SK-N-MC (cell line): ENCODE data around the gene TRIP4.
"Not testable (repeated sequence)": the region's sequence is repeated elsewhere in the genome, so short reads cannot be mapped to it uniquely, and the experiment has no call there.

ENCODE experiments used
- DNase-seq: peaks from one replicate; pipeline ENCODE4 v3.0.0-alpha.2; 2011; ENCODE audit warnings: low read depth, low spot score
- H3K27ac ChIP-seq: fragments of 200-600 bp; sonication (generic); 2 replicates; pipeline ENCODE4 v1.5.1; 2016; ENCODE audit warnings: mixed run types
- H3K36me3 ChIP-seq: fragments of 200-600 bp; sonication (generic); 2 replicates; pipeline ENCODE4 v1.6.1; 2017; ENCODE audit warnings: antibody characterized with exemption, low read length, mixed read lengths; ENCODE audit not compliant: insufficient read depth
- H3K4me3 ChIP-seq: fragments of 200-600 bp; sonication (generic); 2 replicates; pipeline ENCODE4 v1.5.1; 2016
- H3K9ac ChIP-seq: fragments of 200-600 bp; sonication (generic); 2 replicates; pipeline ENCODE4 v1.8.0; 2017; ENCODE audit warnings: mixed run types, mixed read lengths; ENCODE audit not compliant: insufficient read length
- H3K9me3 ChIP-seq: fragments of 200-600 bp; sonication (generic); 2 replicates; pipeline ENCODE4 v1.6.1; 2017; ENCODE audit warnings: low read depth, mild to moderate bottlenecking, antibody characterized with exemption, low read length, moderate library complexity, mixed read lengths
- EZH2 ChIP-seq: fragments of 200-600 bp; sonication (generic); IDR thresholded peaks from one replicate; pipeline ENCODE4 v1.6.1; 2017; ENCODE audit warnings: antibody characterized with exemption
- FOXP2 ChIP-seq: optimal IDR thresholded peaks from 2 replicates; pipeline ENCODE3; 2011; ENCODE audit warnings: mild to moderate bottlenecking, moderate library complexity; ENCODE audit not compliant: insufficient read depth; ENCODE audit errors: extremely low read length, control extremely low read depth
- POLR2AphosphoS5 ChIP-seq: IDR thresholded peaks from 2 replicates; pipeline ENCODE4 v1.6.1; 2012; ENCODE audit warnings: mild to moderate bottlenecking, low read depth, low read length, borderline replicate concordance

The TRIP4 gene

DNA sequence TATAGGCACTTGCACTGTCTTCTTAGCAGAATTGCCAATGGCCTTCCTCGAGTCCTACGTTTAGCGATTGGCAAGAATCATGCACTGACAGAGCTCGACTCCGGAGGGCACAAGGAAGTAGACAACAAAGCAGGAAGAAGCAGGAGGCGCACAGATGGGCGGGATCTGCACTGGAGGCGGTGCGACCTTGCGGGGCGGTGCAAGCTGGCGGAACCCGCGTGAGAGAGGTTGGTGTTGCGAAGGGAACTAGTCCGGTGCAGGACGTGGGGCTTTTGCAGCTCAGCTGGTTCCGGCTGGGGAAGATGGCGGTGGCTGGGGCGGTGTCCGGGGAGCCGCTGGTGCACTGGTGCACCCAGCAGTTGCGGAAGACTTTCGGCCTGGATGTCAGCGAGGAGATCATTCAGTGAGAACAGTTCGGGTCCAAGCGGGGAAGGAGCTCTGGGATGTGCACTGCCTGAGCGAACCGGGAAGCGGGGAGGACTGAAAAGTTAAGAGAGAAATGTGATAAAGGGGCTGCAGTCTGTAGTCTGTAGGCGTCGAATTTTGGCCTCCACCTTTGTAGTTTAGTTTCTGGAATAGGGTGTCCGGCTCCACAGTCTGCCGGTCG lies at the start of gene TRIP4:
Gene TRIP4 (plus strand): TSS at position 275 of the 607 bp plus-strand sequence. CDS start 28 bp downstream, at position 303.
- peak within 1 kb of the TSS; percentile 64 for H3K9ac ChIP-seq
- no peaks in the 10 kb centered on the region for H3K36me3 ChIP-seq
- H3K9me3 ChIP-seq, result no peaks in the 10 kb centered on the region
- peak; percentile 76 for DNase-seq
- TF ChIP-seq FOXP2, result no peak
- no peak for TF ChIP-seq EZH2
- TF ChIP-seq POLR2AphosphoS5, result peak; percentile 86
- peak within 1 kb of the TSS; percentile 88 for H3K4me3 ChIP-seq
- peak within 1 kb of the TSS; percentile 58; the same call in 1 of the 2 replicates for H3K27ac ChIP-seq

DNA sequence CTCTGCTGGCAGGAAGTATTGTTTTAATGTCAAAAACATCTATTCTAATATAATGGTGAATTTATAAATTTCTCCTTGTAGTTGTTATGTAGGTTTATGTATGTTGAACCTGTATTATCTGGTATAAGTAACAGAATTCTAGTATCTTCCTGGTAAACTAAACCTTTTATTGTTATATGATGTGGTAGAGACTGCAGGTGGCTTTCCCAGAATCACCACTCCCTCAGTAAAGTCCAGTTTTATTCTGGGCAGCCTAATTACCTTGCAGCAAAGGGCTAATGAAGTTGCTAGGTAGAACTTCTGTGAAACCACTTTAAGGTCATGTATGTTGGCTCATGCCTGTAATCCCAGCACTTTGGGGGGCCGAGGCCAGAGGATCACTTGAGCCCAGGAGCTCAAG lies 47.3 kb upstream of the TRIP4 start:
- Histone ChIP-seq H3K4me3 (no peak overlapping the region), H3K9me3 (no peaks in the 10 kb centered on the region), H3K9ac (no peak overlapping the region), H3K36me3 (peaks cover 7% of the 10 kb centered on the region), H3K27ac (no peak overlapping the region)
- DNase-seq, result no peak
- TF ChIP-seq POLR2AphosphoS5, result no peak
- TF ChIP-seq FOXP2, result no peak
- no peak for TF ChIP-seq EZH2

DNA sequence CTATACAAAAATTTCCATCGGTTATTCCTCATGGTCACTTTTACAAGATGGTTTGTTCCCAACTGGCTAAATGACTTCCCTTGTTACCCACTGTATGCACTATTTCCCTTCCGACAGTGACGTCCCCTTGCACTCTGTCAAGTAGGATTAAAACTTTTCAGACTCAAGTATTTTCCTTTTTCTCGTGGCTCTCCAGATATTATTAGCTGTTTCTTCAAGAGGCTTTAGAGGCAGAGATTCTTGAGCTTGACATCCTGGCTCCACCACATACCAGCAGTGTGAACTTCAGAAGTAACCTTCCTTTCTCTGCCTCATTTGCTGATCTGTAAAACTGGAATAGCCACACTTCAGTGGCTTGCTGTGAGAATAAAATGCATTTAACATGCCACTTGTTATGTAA lies 45.7 kb upstream of the TRIP4 start:
- no peak overlapping the region for H3K27ac ChIP-seq
- H3K36me3 ChIP-seq, result peaks cover 12% of the 10 kb centered on the region
- TF ChIP-seq FOXP2 (no peak), POLR2AphosphoS5 (no peak), EZH2 (no peak)
- H3K9ac ChIP-seq, result no peak overlapping the region
- H3K9me3 ChIP-seq, result no peaks in the 10 kb centered on the region
- no peak overlapping the region for H3K4me3 ChIP-seq
- DNase-seq, result no peak

DNA sequence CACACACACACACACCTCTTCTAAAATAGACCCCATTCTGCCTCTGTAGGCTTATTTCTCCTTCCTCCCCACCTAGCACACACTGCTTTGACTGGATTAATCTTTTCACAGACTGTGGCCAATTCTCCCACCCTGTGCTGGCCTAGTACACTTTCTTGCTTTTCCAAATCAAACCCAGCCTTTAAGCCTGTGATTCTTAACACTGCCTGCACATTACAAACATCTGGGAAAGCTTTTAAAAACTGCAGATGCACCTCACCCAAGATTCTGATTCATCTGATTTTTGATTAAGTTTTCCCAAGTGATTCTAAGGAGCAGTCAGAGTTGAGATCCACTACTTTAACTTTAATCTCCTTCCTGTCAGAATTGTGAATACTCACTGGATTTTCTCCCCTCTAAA lies 44.4 kb upstream of the TRIP4 start:
- Histone ChIP-seq H3K9me3 (no peaks in the 10 kb centered on the region), H3K4me3 (no peak overlapping the region; the same call in 1 of the 2 replicates), H3K9ac (peak overlapping the region; percentile 22), H3K27ac (0 out of 2 replicates have a peak overlapping the region, but pooled peaks have one; percentile 25), H3K36me3 (peaks cover 17% of the 10 kb centered on the region)
- no peak for TF ChIP-seq POLR2AphosphoS5
- no peak for TF ChIP-seq EZH2
- TF ChIP-seq FOXP2, result no peak
- DNase-seq, result no peak

DNA sequence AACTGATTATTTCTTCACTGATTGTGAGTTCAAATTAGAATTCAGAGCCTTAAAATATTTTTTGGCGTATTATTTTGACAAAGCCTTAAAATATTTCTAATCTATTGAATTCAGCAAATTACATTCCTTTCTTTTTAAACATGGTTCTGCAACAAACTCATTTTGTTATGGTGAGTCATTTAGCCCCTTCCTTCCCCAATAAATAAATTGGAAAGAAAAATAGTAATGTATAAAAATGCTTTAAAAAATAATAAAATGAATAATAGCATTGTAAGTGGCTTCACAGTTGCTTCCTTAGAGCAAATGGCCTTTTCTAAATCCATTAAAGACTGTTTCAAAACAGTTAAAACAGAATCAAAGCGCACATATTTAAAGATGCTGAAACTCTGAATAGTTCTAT lies 43.8 kb upstream of the TRIP4 start:
- H3K9me3 ChIP-seq, result no peaks in the 10 kb centered on the region
- no peak overlapping the region; the same call in 1 of the 2 replicates for H3K4me3 ChIP-seq
- no peak overlapping the region for H3K27ac ChIP-seq
- H3K36me3 ChIP-seq, result peaks cover 17% of the 10 kb centered on the region
- TF ChIP-seq POLR2AphosphoS5 (no peak), EZH2 (no peak)
- no peak for DNase-seq
- H3K9ac ChIP-seq, result no peak overlapping the region

DNA sequence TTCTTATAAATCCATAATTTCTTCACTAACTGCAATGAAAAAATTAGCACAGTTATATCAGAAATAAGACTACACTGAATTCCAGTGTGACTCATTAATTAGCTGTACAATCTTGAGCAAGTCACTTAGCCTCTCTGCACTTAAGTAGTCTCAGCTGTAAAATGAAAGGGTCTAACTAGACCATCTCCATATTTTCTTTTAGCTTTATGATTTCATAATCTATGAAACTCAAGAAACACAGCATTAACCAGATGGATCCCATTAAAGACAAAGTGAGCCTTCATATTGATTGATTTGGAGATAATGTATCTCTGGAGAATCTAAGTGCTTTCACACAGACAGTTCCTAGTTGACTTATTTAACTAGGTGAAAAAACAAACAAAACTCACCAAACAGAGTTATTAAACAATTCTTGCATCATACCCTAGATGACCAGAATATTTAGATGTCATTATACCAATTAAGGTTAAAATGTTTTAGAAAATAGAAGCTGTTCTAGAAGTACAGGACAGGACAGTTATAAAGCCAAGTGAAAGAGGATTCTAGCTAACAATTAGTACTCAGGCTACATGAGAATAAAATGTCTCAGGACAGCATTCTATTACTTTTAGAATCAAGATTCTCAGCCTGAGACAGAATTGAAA lies 42.9 kb upstream of the TRIP4 start:
- peak; percentile 35 for DNase-seq
- TF ChIP-seq POLR2AphosphoS5 (no peak; the same call in 1 of the 2 replicates), FOXP2 (no peak), EZH2 (no peak)
- H3K9ac ChIP-seq, result no peak overlapping the region
- H3K9me3 ChIP-seq, result no peaks in the 10 kb centered on the region
- H3K36me3 ChIP-seq, result peaks cover 17% of the 10 kb centered on the region
- peak overlapping the region; percentile 77 for H3K27ac ChIP-seq
- H3K4me3 ChIP-seq, result peak overlapping the region; percentile 36; the same call in 1 of the 2 replicates

DNA sequence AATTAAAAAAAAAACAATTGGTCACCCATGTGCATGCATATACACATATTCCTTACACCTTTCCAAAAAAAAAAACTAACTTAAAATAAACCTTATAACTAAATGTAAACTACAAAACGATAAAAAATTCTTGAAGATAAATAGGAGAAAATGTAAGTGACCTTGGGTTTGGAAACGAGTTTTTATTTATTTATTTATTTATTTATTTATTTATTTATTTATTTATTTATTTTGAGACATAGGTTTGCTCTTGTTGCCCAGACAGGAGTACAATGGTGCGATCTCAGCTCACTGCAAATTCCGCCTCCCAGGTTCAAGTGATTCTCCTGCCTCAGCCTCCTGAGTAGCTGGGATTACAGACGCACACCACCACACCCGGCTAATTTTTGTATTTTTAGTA lies 41.4 kb upstream of the TRIP4 start:
- H3K27ac ChIP-seq, H3K9me3 ChIP-seq, H3K9ac ChIP-seq, H3K4me3 ChIP-seq, DNase-seq: not testable (repeated sequence)
- peaks cover 17% of the 10 kb centered on the region for H3K36me3 ChIP-seq

DNA sequence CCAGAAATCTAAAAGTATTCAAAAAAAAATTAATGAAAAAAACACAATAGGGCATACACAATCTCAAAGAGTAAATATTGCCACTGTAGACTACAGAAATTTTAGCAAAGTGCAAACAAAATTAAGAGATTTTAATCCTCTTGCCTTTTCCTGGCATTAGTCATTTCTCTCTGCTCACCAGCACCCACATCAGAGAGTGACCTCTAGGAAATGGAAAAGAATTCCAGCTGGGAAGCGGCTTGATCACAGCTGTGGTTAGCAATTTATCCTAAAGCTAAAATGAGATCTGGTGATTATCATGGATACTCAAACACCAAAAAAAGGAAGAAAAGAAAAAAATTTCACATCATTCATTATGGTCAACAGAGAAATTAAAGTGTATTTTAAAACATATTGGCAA lies 39.2 kb upstream of the TRIP4 start:
- TF ChIP-seq POLR2AphosphoS5 (no peak), EZH2 (no peak), FOXP2 (no peak)
- H3K9me3 ChIP-seq, result no peaks in the 10 kb centered on the region
- peaks cover 10% of the 10 kb centered on the region for H3K36me3 ChIP-seq
- no peak for DNase-seq
- H3K27ac ChIP-seq, result no peak overlapping the region
- no peak overlapping the region for H3K4me3 ChIP-seq
- H3K9ac ChIP-seq, result no peak overlapping the region

DNA sequence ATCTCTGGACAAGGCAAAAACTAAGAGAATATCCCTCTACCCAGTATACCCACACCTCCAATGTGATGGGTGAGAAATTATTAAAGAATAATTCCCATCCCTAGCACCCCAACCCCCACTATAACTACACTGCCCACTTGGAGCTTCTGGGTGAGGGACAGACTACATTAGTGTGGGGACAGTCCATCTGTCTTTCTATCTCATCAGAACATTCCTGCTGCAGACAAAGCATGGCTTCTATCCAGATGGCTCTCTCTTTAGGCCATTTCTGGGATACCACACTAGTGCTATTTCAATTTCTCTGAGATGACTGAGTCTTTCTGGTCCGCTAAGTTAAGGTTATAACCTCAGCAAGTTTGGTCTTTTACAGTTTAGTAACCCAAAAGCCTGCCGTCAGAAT lies 38.3 kb upstream of the TRIP4 start:
- TF ChIP-seq FOXP2, result no peak
- no peak for TF ChIP-seq EZH2
- no peak for TF ChIP-seq POLR2AphosphoS5
- H3K27ac ChIP-seq, result no peak overlapping the region
- peak overlapping the region; percentile 1; the same call in 1 of the 2 replicates for H3K4me3 ChIP-seq
- DNase-seq, result no peak
- no peak overlapping the region for H3K9ac ChIP-seq
- H3K9me3 ChIP-seq, result no peaks in the 10 kb centered on the region
- peaks cover 10% of the 10 kb centered on the region for H3K36me3 ChIP-seq
